Activated CD4-positive, alpha-beta T cell treated with anti-CD3 and anti-CD28 coated beads for 36 hours (primary cell): ENCODE results near the gene ABCF1. TPM values are rescaled to one million over a fixed set of nuclear protein-coding genes. Genes with fewer than 3 reads are reported as not detected.
A peak's percentile ranks its signal among the peaks of the same experiment; 100 is the strongest.
"Not testable (repeated sequence)": the region's sequence is repeated elsewhere in the genome, so short reads cannot be mapped to it uniquely, and the experiment has no call there.

Experiments
- ATAC-seq: fragments of 200-7000 bp; cut with Tn5 transposase; one replicate; pipeline ENCODE4 v1.10.0; 2021; ENCODE audit warnings: mild to moderate bottlenecking, moderate library complexity
- CTCF ChIA-PET: fragments of 350-600 bp; sonication (Branson Sonifier 250); formaldehyde crosslinking; loops from one replicate; lab custom pipeline; 2021; ENCODE audit warnings: antibody characterized with exemption; lab: Charles Lee
- POLR2A ChIA-PET: fragments of 350-600 bp; sonication (Branson Sonifier 250); formaldehyde crosslinking; loops from one replicate; lab custom pipeline; 2021; ENCODE audit warnings: antibody characterized with exemption, inconsistent platforms; lab: Charles Lee
- DNase-seq: peaks from one replicate; pipeline ENCODE4 v3.0.0-alpha.2; 2020
- H3K27ac Mint-ChIP-seq: one replicate; pipeline ENCODE4 v1.8.0; 2021; ENCODE audit warnings: mixed read lengths
- H3K27me3 Mint-ChIP-seq: one replicate; pipeline ENCODE4 v1.8.0; 2021; ENCODE audit warnings: mixed read lengths
- H3K36me3 Mint-ChIP-seq: one replicate; pipeline ENCODE4 v1.8.0; 2021; ENCODE audit warnings: low read depth, mixed read lengths
- H3K4me1 Mint-ChIP-seq: one replicate; pipeline ENCODE4 v1.8.0; 2021; ENCODE audit warnings: mixed read lengths
- H3K4me3 Mint-ChIP-seq: one replicate; pipeline ENCODE4 v1.8.0; 2021; ENCODE audit warnings: mild to moderate bottlenecking, moderate library complexity, mixed read lengths
- H3K9me3 Mint-ChIP-seq: one replicate; pipeline ENCODE4 v1.8.0; 2021; ENCODE audit warnings: low read depth, mixed read lengths
- intact Hi-C, 2 experiments: fragments of 100-400 bp; cut with DNase I in 1 of 2; cut with micrococcal nuclease in 1 of 2; formaldehyde crosslinking; loops; one replicate each; pipeline versions ENCODE4 v1.14.2 to v1.15.1; 2022 to 2024; cut with DNase I, micrococcal nuclease
- total RNA-seq, 2 experiments: library from RNA; stranded (reverse); gene quantifications; one replicate each; pipeline ENCODE4 v1.2.3, GENCODE V29; 2021

Gene ABCF1
- 100 to 1,000 TPM in 1 of 2 experiments, 10 to 100 TPM in 1; 100.0 to 105 TPM for total RNA-seq

- Mint-ChIP-seq H3K9me3 (no peaks in the 10 kb centered on the region), H3K27me3 (no peaks in the 10 kb centered on the region), H3K4me1 (peaks cover 62% of the 10 kb centered on the region), H3K36me3 (peaks cover 27% of the 10 kb centered on the region), H3K4me3 (peak within 1 kb of the TSS; percentile 94), H3K27ac (peak within 1 kb of the TSS; percentile 100)
- POLR2A ChIA-PET = interaction anchor here (0.6 to 2.1 kb wide), 9 partner anchors 13 to 271 kb away, joined by 3 to 28 read pairs (median 5); partner anchors contain the start of genes GNL1, MDC1, MRPS18B and PPP1R10
- ATAC-seq (peak; percentile 86), DNase-seq (peak; percentile 100)
- intact Hi-C loops = loop anchor here (1.0 to 2.0 kb wide), 10 partner anchors 15 to 587 kb away; partner anchors contain the start of genes GNL1 (in 2 of the 2), MRPS18B (in 2 of the 2), PPP1R10 (in 2 of the 2) and C6orf136 (in 1 of the 2)
- CTCF ChIA-PET = interaction anchor here (0.9 to 2.6 kb wide), 9 partner anchors 14 to 337 kb away, joined by 3 to 14 read pairs (median 6); partner anchors contain the start of genes GTF2H4 and PRR3
Measured at GRCh38 chr6:30571075-30571761, at the start of gene ABCF1. TSS of gene ABCF1 (plus strand) at chr6:30571442. CDS start at chr6:30571488, 46 bp downstream.

- H3K4me3 Mint-ChIP-seq, H3K27me3 Mint-ChIP-seq: not testable (repeated sequence)
- POLR2A ChIA-PET = interaction anchor here (0.7 kb wide), 1 partner anchor 94 kb away, joined by 3 read pairs; no protein-coding TSS in a partner anchor
Measured at GRCh38 chr6:30521952-30522351, 49.3 kb upstream of the ABCF1 start.

DNA sequence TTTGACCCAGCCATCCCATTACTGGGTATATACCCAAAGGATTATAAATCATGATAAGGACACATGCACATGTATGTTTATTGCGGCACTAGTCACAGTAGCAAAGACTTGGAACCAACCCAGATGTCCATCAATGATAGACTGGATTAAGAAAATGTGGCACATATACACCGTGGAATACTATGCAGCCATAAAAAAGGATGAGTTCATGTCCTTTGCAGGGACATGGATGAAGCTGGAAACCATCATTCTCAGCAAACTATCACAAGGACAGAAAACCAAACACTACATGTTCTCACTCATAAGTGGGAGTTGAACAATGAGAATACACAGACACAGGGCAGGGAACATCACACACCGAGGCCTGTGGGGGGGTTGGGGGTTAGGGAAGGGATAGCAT, 44.8 kb upstream of the ABCF1 start:
- ATAC-seq, POLR2A ChIA-PET, DNase-seq, H3K4me3 Mint-ChIP-seq, H3K27me3 Mint-ChIP-seq: not testable (repeated sequence)
- H3K27ac Mint-ChIP-seq = peak overlapping the region; percentile 59
- H3K9me3 Mint-ChIP-seq = peaks cover 30% of the 10 kb centered on the region
- CTCF ChIA-PET = interaction anchor here (1.3 kb wide), 1 partner anchor 43 kb away, joined by 3 read pairs; no protein-coding TSS in a partner anchor
- peaks cover 84% of the 10 kb centered on the region for H3K4me1 Mint-ChIP-seq
- peaks cover 53% of the 10 kb centered on the region for H3K36me3 Mint-ChIP-seq
- intact Hi-C loops = loop anchor here (5.0 kb wide), 3 partner anchors 261 to 831 kb away; partner anchors contain the start of gene HLA-B (in 1 of the 2)

More at GRCh38 chr6:30521952-30522351, 49.3 kb upstream of the ABCF1 start:
- H3K4me1 Mint-ChIP-seq = peaks cover 80% of the 10 kb centered on the region
- DNase-seq, intact Hi-C loops, ATAC-seq: not testable (repeated sequence)
- H3K36me3 Mint-ChIP-seq = peaks cover 71% of the 10 kb centered on the region
- H3K9me3 Mint-ChIP-seq = peaks cover 42% of the 10 kb centered on the region
- H3K27ac Mint-ChIP-seq = peak overlapping the region; percentile 87
- CTCF ChIA-PET = interaction anchor here (1.1 to 1.6 kb wide), 4 partner anchors 10 to 75 kb away, joined by 3 to 7 read pairs (median 4); no protein-coding TSS in a partner anchor

DNA sequence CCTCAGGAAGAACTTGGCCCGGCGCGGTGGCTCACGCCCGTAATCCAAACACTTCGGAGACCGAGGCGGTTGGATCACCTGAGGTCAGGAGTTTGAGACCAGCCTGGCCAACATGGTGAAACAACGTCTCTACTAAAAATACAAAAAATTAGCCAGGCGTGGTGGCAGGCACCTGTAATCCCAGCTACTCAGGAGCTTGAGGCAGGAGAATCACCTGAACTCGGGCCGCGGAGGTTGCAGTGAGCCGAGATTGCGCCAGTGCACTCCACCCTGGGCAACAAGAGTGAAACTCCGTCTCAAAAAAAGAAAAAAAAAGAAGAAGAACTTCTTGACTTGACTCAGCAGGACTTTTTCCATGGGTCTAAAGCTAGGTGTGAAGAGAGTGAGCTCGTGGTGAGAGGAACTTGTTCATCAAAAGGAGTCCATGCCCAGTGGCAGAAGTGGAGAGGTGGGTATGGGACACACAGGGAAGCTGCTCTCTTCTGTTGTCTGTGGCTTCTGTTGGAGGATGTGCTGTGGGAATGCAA, 41.8 kb upstream of the ABCF1 start:
- H3K9me3 Mint-ChIP-seq = peaks cover 11% of the 10 kb centered on the region
- peaks cover 28% of the 10 kb centered on the region for H3K36me3 Mint-ChIP-seq
- H3K27me3 Mint-ChIP-seq = not testable (repeated sequence)
- H3K4me1 Mint-ChIP-seq = peaks cover 81% of the 10 kb centered on the region
- intact Hi-C loops = loop anchor here (1.0 to 5.0 kb wide), 7 partner anchors 21 to 828 kb away; partner anchors contain the start of genes GNL1 (in 1 of the 2), HLA-B (in 1 of the 2) and HLA-E (in 1 of the 2)
- H3K27ac Mint-ChIP-seq = peak overlapping the region; percentile 92
- peak overlapping the region; percentile 2 for H3K4me3 Mint-ChIP-seq
- DNase-seq = peak; percentile 81
- ChIA-PET CTCF (interaction anchor here (0.6 to 4.9 kb wide), 12 partner anchors 11 to 242 kb away, joined by 3 to 111 read pairs (median 6); no protein-coding TSS in a partner anchor), POLR2A (interaction anchor here (0.6 to 1.9 kb wide), 10 partner anchors 8 to 42 kb away, joined by 3 to 45 read pairs (median 6); no protein-coding TSS in a partner anchor)
- ATAC-seq = peak; percentile 57

DNA sequence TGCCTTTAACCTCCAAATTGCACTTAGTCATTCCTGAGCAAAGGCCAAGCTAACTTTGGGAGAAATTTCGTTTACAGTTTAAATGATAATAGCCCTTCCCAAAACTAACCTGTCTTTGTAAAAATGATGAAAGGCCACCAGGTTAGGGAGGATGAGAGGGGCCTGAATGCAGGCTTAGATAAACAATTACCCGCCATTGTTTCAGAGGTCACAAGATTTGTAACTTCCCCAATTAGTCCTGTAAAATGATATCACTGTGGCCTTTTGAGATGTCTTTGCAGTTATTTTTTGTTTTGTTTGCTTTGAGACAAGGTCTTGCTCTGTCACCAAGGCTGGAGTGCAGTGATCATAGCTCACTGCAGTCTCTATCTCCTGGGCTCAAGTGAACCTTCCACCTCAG, 41.2 kb upstream of the ABCF1 start:
- Mint-ChIP-seq H3K9me3 (peaks cover 8% of the 10 kb centered on the region), H3K4me3 (peak overlapping the region; percentile 2), H3K36me3 (peaks cover 23% of the 10 kb centered on the region), H3K27me3 (no peaks in the 10 kb centered on the region), H3K4me1 (peaks cover 75% of the 10 kb centered on the region), H3K27ac (peak overlapping the region; percentile 92)
- DNase-seq (no peak), ATAC-seq (no peak)
- intact Hi-C loops = no loop called here
- CTCF ChIA-PET = interaction anchor here (0.6 to 4.9 kb wide), 10 partner anchors 12 to 241 kb away, joined by 3 to 111 read pairs (median 8); no protein-coding TSS in a partner anchor
- POLR2A ChIA-PET = interaction anchor here (0.6 to 1.9 kb wide), 11 partner anchors 9 to 43 kb away, joined by 3 to 45 read pairs (median 5); no protein-coding TSS in a partner anchor

GRCh38 chr6:30533460-30534294, 37.6 kb upstream of the ABCF1 start:
- DNase-seq (no peak), ATAC-seq (no peak)
- Mint-ChIP-seq H3K27ac (peak overlapping the region; percentile 92), H3K4me1 (peaks cover 58% of the 10 kb centered on the region), H3K27me3 (no peaks in the 10 kb centered on the region), H3K36me3 (peaks cover 7% of the 10 kb centered on the region), H3K4me3 (peak overlapping the region; percentile 63), H3K9me3 (no peaks in the 10 kb centered on the region)
- POLR2A ChIA-PET = interaction anchor here (0.7 kb wide), 1 partner anchor 47 kb away, joined by 3 read pairs; no protein-coding TSS in a partner anchor
- intact Hi-C loops = loop anchor here in 1 of 2 experiments (2.0 kb wide), 1 partner anchor 51 kb away; no protein-coding TSS in a partner anchor
- CTCF ChIA-PET = interaction anchor here (1.1 to 4.9 kb wide), 7 partner anchors 9 to 292 kb away, joined by 3 to 111 read pairs (median 19); no protein-coding TSS in a partner anchor

DNA sequence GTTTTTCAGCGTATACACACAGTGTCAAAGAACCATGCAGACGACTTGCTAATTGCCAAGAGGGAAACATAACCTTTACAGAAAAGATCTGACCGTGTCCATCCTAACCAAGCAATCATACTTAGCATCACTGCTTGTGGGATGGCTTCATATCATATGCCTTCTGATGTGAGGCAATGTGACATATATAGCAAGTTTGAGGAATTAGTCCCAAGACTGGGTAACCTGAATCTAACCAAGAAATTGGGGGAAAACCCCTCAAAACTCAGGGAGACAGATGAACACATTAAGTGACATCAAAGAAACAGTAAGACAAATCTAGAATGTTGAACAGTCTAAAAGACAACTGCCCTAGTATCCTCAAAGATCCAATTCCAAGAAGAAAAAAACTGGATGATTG, 33.3 kb upstream of the ABCF1 start:
- DNase-seq = no peak
- no peak overlapping the region for H3K27ac Mint-ChIP-seq
- intact Hi-C loops = loop anchor here in 1 of 2 experiments (1.0 kb wide), 1 partner anchor 10 kb away; no protein-coding TSS in a partner anchor
- no peaks in the 10 kb centered on the region for H3K36me3 Mint-ChIP-seq
- H3K4me1 Mint-ChIP-seq = peaks cover 35% of the 10 kb centered on the region
- ATAC-seq = no peak
- H3K4me3 Mint-ChIP-seq = no peak overlapping the region
- CTCF ChIA-PET = interaction anchor here (1.6 to 15.2 kb wide), 4 partner anchors 27 to 55 kb away, joined by 6 to 386 read pairs (median 120); no protein-coding TSS in a partner anchor
- no peaks in the 10 kb centered on the region for H3K9me3 Mint-ChIP-seq
- no peaks in the 10 kb centered on the region for H3K27me3 Mint-ChIP-seq
- POLR2A ChIA-PET = no interaction called here

DNA sequence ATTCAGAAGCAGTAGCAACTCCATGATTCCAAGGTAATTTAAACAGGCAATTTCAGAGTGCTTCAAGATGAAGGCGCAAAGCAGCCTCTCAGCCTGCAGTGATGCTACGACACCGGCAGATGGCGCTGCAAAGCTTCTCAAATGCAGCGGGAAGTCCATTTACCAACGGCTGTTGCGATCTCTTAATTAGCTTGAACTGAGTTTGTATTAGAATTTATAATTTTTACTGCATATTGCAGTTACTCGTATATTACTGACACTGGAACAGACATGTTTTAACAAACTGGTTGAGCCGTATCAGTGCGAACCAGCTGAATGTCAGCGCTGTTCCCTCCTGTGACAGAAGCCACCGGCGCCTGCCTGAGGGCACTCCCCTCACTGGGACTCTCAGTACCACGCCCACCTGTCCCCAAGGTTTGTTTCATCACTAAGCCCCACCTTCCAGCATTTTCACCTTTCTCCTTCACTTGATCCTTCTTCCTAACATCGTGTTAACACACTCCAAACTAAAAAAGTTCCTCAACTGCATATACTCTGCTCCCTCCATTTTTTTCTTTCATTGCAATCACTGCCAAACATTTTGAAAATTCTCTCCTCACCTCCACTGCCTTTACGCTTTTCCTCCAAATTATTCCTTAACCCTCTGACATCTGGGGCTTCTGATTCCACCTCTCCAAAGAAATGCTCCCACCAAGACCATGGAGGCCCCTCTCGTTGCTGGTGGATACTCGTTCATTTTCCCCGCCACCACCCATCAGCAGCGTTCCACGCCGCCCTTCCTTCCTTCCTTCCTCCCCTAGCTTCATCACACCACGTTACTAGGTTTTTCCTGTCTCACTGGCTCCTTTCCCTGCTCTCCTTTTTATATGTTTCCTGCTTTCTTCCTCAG, 29.5 kb upstream of the ABCF1 start:
- peak overlapping the region; percentile 79 for H3K27ac Mint-ChIP-seq
- peak; percentile 76 for ATAC-seq
- ChIA-PET CTCF (interaction anchor here (0.6 to 15.2 kb wide), 36 partner anchors 11 to 627 kb away, joined by 3 to 386 read pairs (median 6); partner anchors contain the start of genes ABCF1, GNL1 and PRR3), POLR2A (interaction anchor here (0.6 to 2.0 kb wide), 9 partner anchors 9 to 74 kb away, joined by 4 to 8 read pairs (median 7); no protein-coding TSS in a partner anchor)
- peak overlapping the region; percentile 59 for H3K4me3 Mint-ChIP-seq
- H3K9me3 Mint-ChIP-seq = no peaks in the 10 kb centered on the region
- peaks cover 40% of the 10 kb centered on the region for H3K4me1 Mint-ChIP-seq
- H3K27me3 Mint-ChIP-seq = no peaks in the 10 kb centered on the region
- H3K36me3 Mint-ChIP-seq = peaks cover 13% of the 10 kb centered on the region
- intact Hi-C loops = loop anchor here (1.0 to 2.0 kb wide), 3 partner anchors 25 to 545 kb away; no protein-coding TSS in a partner anchor
- DNase-seq = peak; percentile 90

- H3K27ac Mint-ChIP-seq = peak overlapping the region; percentile 79
- ATAC-seq = peak; percentile 42
- peak overlapping the region; percentile 59 for H3K4me3 Mint-ChIP-seq
- no peaks in the 10 kb centered on the region for H3K27me3 Mint-ChIP-seq
- H3K36me3 Mint-ChIP-seq = peaks cover 13% of the 10 kb centered on the region
- peaks cover 40% of the 10 kb centered on the region for H3K4me1 Mint-ChIP-seq
- ChIA-PET CTCF (interaction anchor here (0.6 to 15.2 kb wide), 22 partner anchors 8 to 627 kb away, joined by 3 to 386 read pairs (median 12); partner anchors contain the start of genes ABCF1, GNL1 and PRR3), POLR2A (interaction anchor here (0.8 to 2.0 kb wide), 7 partner anchors 9 to 60 kb away, joined by 5 to 8 read pairs (median 7); no protein-coding TSS in a partner anchor)
- intact Hi-C loops = loop anchor here in 1 of 2 experiments (2.0 kb wide), 1 partner anchor 54 kb away; no protein-coding TSS in a partner anchor
- no peaks in the 10 kb centered on the region for H3K9me3 Mint-ChIP-seq
- no peak for DNase-seq
Measured at GRCh38 chr6:30542404-30542725, 28.9 kb upstream of the ABCF1 start.
